ENCODE results near the gene COQ6.

GRCh38 chr14:74008843-74009499 lies 58.9 kb downstream of the COQ6 start:
- TF ChIP-seq GATA2 (IDR thresholded peaks at IDR 0.05; ENCODE audit: low read depth, low read length) (no peak), GATA3 (IDR thresholded peaks at IDR 0.05; ENCODE audit: low read depth, low read length) (no peak)
